Keratinocyte (primary cell): Measurements from ENCODE around the gene GTSF1L. TPM values are rescaled to one million over a fixed set of nuclear protein-coding genes. Genes with fewer than 3 reads are reported as not detected.

ENCODE experiments used
- DNase-seq: peaks from one replicate; pipeline ENCODE4 v3.0.0-alpha.2; 2011; ENCODE audit warnings: low read depth, missing footprints, low spot score
- FAIRE-seq: peaks from 2 replicates; lab custom pipeline; 2011; peaks lifted over from hg19 to GRCh38; lab: Jason Lieb, UNC
- H2AFZ ChIP-seq: 2 replicates; pipeline ENCODE4 v1.6.0; 2012; ENCODE audit warnings: low read length, control low read depth, inconsistent platforms; ENCODE audit not compliant: control insufficient read depth
- H3K27ac ChIP-seq: 2 replicates; pipeline ENCODE4 v1.5.1; 2011; ENCODE audit warnings: low read length; ENCODE audit not compliant: control insufficient read depth, insufficient read depth
- H3K27me3 ChIP-seq: 3 replicates; pipeline ENCODE4 v1.6.0; 2011; ENCODE audit warnings: low read length; ENCODE audit not compliant: control insufficient read depth, insufficient read depth; ENCODE audit errors: extremely low read depth
- H3K36me3 ChIP-seq, 2 experiments: 2 replicates in 1 of 2; 3 replicates in 1 of 2; pipeline ENCODE4 v1.5.1; 2011; ENCODE audit warnings: low read length in 2 of 2, mild to moderate bottlenecking in 1 of 2; ENCODE audit not compliant: control insufficient read depth in 2 of 2, insufficient read depth in 2 of 2; ENCODE audit errors: extremely low read depth in 1 of 2
- H3K4me1 ChIP-seq: 3 replicates; pipeline ENCODE4 v1.5.1; 2011; ENCODE audit warnings: low read length; ENCODE audit not compliant: control insufficient read depth, insufficient read depth; ENCODE audit errors: extremely low read depth
- H3K4me2 ChIP-seq: 3 replicates; pipeline ENCODE4 v1.6.0; 2011; ENCODE audit warnings: low read depth, low read length; ENCODE audit not compliant: control insufficient read depth, insufficient read depth; ENCODE audit errors: extremely low read depth
- H3K4me3 ChIP-seq, 3 experiments: fragments of 200-600 bp in 1 of 3; sonication (generic) in 1 of 3; 2 replicates in 2 of 3; 3 replicates in 1 of 3; pipeline ENCODE4 v1.5.1; 2011 to 2016; ENCODE audit warnings: low read length in 3 of 3, mild to moderate bottlenecking in 3 of 3, control low read depth in 2 of 3, inconsistent platforms in 1 of 3, low read depth in 1 of 3, mixed read lengths in 1 of 3, mixed run types in 1 of 3, moderate library complexity in 1 of 3; ENCODE audit not compliant: control insufficient read depth in 2 of 3, insufficient read depth in 2 of 3; ENCODE audit errors: extremely low read depth in 1 of 3
- H3K79me2 ChIP-seq: 2 replicates; pipeline ENCODE4 v1.6.0; 2012; ENCODE audit warnings: low read length; ENCODE audit not compliant: control insufficient read depth, insufficient read depth
- H3K9ac ChIP-seq: 3 replicates; pipeline ENCODE4 v1.6.0; 2011; ENCODE audit warnings: low read length; ENCODE audit not compliant: control insufficient read depth, insufficient read depth; ENCODE audit errors: extremely low read depth
- H3K9me1 ChIP-seq: 3 replicates; pipeline ENCODE4 v1.6.0; 2011; ENCODE audit warnings: low read length; ENCODE audit not compliant: control insufficient read depth, insufficient read depth; ENCODE audit errors: extremely low read depth
- H3K9me3 ChIP-seq: 2 replicates; pipeline ENCODE4 v1.5.1; 2012; ENCODE audit warnings: low read depth, low read length; ENCODE audit not compliant: control insufficient read depth
- H4K20me1 ChIP-seq: 3 replicates; pipeline ENCODE4 v1.6.0; 2011; ENCODE audit warnings: low read length; ENCODE audit not compliant: control insufficient read depth, insufficient read depth; ENCODE audit errors: extremely low read depth
- EZH2 ChIP-seq: IDR thresholded peaks from one replicate; pipeline ENCODE4 v1.6.1; 2012; ENCODE audit warnings: inconsistent platforms, mild to moderate bottlenecking, low read length, moderate library complexity
- dilution Hi-C: fragments of 300-500 bp; cut with MboI; formaldehyde crosslinking; loops from one replicate; pipeline ENCODE4 v1.7.0; 2020; ENCODE audit warnings: low sequenced_read_pairs; ENCODE audit not compliant: extremely low pct_ligation_motif_present
- polyA plus RNA-seq, 5 experiments: library from polyadenylated mRNA; depleted of rRNA in 3 of 5; stranded (reverse) in 3 of 5; stranded (forward) in 1 of 5; unstranded in 1 of 5; fragments of >200 nt; gene quantifications; 1 replicate in 1 of 5; 2 replicates in 3 of 5; 3 replicates in 1 of 5; pipeline versions ENCODE4 v1.2.1 to v1.2.3, GENCODE V29; 2011 to 2012; ENCODE audit warnings: missing spikeins in 2 of 5, low read depth in 1 of 5, low replicate concordance in 1 of 5
- TF ChIP-seq, protein P1 (sequence below), 3 experiments: IDR thresholded peaks in 1 of 3; conservative IDR thresholded peaks in 1 of 3; optimal IDR thresholded peaks in 1 of 3; 2 replicates in 2 of 3; 3 replicates in 1 of 3; pipeline versions ENCODE3 to v1.5.1; 2011; ENCODE audit warnings: low read length in 3 of 3, mild to moderate bottlenecking in 3 of 3, moderate library complexity in 2 of 3, control low read depth in 1 of 3, inconsistent platforms in 1 of 3; ENCODE audit not compliant: insufficient read depth in 2 of 3; ENCODE audit errors: extremely low read depth in 1 of 3

The GTSF1L gene
- polyA plus RNA-seq, 1 donor (not counting 4 experiments of a cell fraction or from before 2014, with no cell fraction given), result not detected

DNA sequence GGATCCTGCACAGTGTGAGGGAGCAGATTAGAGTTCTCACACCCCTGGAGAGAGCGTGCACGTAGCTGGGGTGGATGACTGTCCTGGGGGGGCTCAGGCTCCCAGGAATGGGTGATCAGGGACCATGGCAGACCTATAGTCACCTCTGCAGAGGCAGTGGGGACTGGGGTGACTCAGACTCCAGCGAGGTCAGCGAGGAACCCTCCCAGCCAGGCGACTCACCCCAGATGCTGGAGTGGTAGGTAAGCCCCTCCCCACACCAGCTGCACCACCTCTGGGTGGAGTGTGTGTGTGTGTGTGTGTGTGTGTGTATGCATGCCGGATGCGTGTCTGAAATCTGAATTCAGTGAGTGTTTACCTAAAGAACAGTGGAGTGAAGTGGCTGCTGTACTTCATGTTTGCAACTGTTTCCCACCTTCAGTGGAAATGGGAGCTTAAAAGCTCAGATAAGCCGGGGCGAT, 17.4 kb upstream of the GTSF1L start:
- no peaks in the 10 kb centered on the region for H3K9me3 ChIP-seq
- TF ChIP-seq, protein P1, sequence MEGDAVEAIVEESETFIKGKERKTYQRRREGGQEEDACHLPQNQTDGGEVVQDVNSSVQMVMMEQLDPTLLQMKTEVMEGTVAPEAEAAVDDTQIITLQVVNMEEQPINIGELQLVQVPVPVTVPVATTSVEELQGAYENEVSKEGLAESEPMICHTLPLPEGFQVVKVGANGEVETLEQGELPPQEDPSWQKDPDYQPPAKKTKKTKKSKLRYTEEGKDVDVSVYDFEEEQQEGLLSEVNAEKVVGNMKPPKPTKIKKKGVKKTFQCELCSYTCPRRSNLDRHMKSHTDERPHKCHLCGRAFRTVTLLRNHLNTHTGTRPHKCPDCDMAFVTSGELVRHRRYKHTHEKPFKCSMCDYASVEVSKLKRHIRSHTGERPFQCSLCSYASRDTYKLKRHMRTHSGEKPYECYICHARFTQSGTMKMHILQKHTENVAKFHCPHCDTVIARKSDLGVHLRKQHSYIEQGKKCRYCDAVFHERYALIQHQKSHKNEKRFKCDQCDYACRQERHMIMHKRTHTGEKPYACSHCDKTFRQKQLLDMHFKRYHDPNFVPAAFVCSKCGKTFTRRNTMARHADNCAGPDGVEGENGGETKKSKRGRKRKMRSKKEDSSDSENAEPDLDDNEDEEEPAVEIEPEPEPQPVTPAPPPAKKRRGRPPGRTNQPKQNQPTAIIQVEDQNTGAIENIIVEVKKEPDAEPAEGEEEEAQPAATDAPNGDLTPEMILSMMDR (optimal IDR thresholded peaks at IDR 0.05 in 1 of 3, IDR thresholded peaks at IDR 0.05 in 1 of 3, conservative IDR thresholded peaks at IDR 0.05 in 1 of 3; ENCODE audit: extremely low read depth in 1 of 3, insufficient read depth in 2 of 3, low read length in 3 of 3), result no peak
- TF ChIP-seq EZH2, result no peak
- H3K27ac ChIP-seq, result no peak overlapping the region
- dilution Hi-C loops, result no loop called here
- FAIRE-seq (no peak), DNase-seq (no peak)
- no peak overlapping the region for H2AFZ ChIP-seq
- peaks cover 7% of the 10 kb centered on the region for H3K4me1 ChIP-seq
- no peaks in the 10 kb centered on the region for H4K20me1 ChIP-seq
- H3K27me3 ChIP-seq, result no peaks in the 10 kb centered on the region
- no peak overlapping the region for H3K4me3 ChIP-seq
- no peaks in the 10 kb centered on the region for H3K9me1 ChIP-seq
- H3K79me2 ChIP-seq, result no peaks in the 10 kb centered on the region
- H3K36me3 ChIP-seq, result no peaks in the 10 kb centered on the region
- H3K9ac ChIP-seq, result no peak overlapping the region
- H3K4me2 ChIP-seq, result no peak overlapping the region

DNA sequence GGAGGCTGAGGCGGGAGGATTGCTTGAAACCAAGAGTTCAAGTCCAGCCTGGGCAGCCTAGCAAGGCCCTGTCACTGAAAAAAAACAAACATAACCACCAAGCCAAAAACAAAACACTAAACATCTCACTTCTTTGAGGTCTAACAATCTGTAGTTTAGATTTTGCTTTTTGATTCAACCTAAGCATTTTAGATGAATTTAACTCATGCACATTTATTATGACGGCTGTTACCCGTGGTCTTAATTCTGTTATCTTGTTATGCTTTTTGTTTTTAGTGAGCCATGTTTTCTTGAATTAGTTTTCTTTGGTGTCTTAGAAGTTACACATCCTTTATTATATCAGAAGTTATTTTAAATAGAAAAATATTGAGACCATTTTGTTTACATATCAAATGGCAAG, 13.8 kb upstream of the GTSF1L start:
- TF ChIP-seq, protein P1 (optimal IDR thresholded peaks at IDR 0.05 in 1 of 3, IDR thresholded peaks at IDR 0.05 in 1 of 3, conservative IDR thresholded peaks at IDR 0.05 in 1 of 3; ENCODE audit: extremely low read depth in 1 of 3, insufficient read depth in 2 of 3, low read length in 3 of 3), result no peak
- TF ChIP-seq EZH2, result no peak
- Histone ChIP-seq H3K27me3 (no peaks in the 10 kb centered on the region), H3K27ac (no peak overlapping the region), H3K36me3 (no peaks in the 10 kb centered on the region), H3K9me1 (no peaks in the 10 kb centered on the region), H3K4me2 (no peak overlapping the region), H3K4me3 (no peak overlapping the region), H3K4me1 (no peaks in the 10 kb centered on the region), H2AFZ (no peak overlapping the region), H3K9me3 (no peaks in the 10 kb centered on the region), H3K79me2 (no peaks in the 10 kb centered on the region), H4K20me1 (no peaks in the 10 kb centered on the region), H3K9ac (no peak overlapping the region)
- dilution Hi-C loops, result no loop called here
- FAIRE-seq (no peak), DNase-seq (no peak)
